Sigmoid colon (tissue), 3 donors: ENCODE measurements around the gene PCSK7.

Experiments used
- POLR2A ChIP-seq, 2 donors: fragments of 450-650 bp; IDR thresholded peaks; one replicate each; pipeline ENCODE4 v1.6.1; 2016; ENCODE audit warnings: antibody characterized with exemption in 2 of 2, mild to moderate bottlenecking in 2 of 2, moderate library complexity in 2 of 2
- TF ChIP-seq, protein P1 (sequence below), 4 experiments: fragments of 450-650 bp in 3 of 4; fragments of 200-600 bp in 1 of 4; IDR thresholded peaks; one replicate each; pipeline ENCODE4 v1.5.1; 2016 to 2019; ENCODE audit warnings: antibody characterized with exemption in 4 of 4, mild to moderate bottlenecking in 3 of 4, moderate library complexity in 2 of 4

DNA sequence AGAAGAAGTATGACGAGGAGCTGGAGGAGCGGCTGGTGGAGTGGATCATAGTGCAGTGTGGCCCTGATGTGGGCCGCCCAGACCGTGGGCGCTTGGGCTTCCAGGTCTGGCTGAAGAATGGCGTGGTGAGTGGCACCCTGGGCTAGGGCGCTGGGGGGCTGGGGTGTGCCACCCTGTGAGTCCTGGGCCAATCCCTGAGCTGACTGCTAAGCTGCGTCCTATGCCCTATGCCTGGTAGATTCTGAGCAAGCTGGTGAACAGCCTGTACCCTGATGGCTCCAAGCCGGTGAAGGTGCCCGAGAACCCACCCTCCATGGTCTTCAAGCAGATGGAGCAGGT lies 28.8 kb downstream of the PCSK7 start:
- TF ChIP-seq, protein P1, sequence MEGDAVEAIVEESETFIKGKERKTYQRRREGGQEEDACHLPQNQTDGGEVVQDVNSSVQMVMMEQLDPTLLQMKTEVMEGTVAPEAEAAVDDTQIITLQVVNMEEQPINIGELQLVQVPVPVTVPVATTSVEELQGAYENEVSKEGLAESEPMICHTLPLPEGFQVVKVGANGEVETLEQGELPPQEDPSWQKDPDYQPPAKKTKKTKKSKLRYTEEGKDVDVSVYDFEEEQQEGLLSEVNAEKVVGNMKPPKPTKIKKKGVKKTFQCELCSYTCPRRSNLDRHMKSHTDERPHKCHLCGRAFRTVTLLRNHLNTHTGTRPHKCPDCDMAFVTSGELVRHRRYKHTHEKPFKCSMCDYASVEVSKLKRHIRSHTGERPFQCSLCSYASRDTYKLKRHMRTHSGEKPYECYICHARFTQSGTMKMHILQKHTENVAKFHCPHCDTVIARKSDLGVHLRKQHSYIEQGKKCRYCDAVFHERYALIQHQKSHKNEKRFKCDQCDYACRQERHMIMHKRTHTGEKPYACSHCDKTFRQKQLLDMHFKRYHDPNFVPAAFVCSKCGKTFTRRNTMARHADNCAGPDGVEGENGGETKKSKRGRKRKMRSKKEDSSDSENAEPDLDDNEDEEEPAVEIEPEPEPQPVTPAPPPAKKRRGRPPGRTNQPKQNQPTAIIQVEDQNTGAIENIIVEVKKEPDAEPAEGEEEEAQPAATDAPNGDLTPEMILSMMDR (IDR thresholded peaks at IDR 0.05), result no peak
- peak in 1 of 2 donors; percentile 12 for TF ChIP-seq POLR2A (IDR thresholded peaks at IDR 0.05)
